Anterior cingulate cortex (tissue), 58 donors: ENCODE measurements around the gene LRP1.

Source experiments
- DNase-seq, 58 donors: peaks; one replicate each; lab custom pipeline; 2025; lab: John Stamatoyannopoulos, UW

The LRP1 gene

GRCh38 chr12:57168058-57168457 lies 39.8 kb downstream of the LRP1 start:
- DNase-seq: peak in 3 of 58 donors; percentile 3 to 39 (median 34)

DNA sequence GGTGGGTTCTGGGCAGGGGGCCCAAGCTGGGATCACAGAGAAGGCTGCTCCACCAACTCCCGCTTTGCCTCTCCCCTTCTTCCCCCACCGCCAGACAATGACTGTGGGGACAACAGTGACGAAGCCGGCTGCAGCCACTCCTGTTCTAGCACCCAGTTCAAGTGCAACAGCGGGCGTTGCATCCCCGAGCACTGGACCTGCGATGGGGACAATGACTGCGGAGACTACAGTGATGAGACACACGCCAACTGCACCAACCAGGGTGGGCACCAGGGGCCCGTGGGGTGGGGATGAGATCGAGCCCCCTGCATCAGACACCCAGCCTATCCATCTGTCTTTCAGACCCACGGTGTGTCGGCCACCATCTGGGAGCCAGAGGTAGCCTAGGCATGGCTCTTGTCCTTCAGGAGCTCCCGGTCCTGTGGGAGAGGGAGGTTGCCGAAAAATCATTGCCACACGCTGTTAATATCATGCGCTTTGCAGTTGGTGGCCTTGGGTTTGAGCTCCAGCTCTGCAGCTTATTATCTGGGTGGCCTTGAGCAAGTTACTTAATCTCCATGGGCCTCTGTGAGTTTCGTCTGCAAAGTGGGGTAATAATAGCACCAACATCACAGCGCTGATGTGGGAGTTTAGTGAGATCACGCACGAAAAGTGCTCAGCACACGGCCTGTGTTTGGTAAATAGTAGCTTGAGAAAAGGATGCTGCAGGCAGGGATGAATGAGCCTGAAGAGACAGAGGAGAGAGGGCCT lies 40.9 kb downstream of the LRP1 start:
- DNase-seq: peak in 5 of 58 donors; percentile 9 to 60 (median 16)

GRCh38 chr12:57169969-57170368 lies 41.7 kb downstream of the LRP1 start:
- DNase-seq: no peak

DNA sequence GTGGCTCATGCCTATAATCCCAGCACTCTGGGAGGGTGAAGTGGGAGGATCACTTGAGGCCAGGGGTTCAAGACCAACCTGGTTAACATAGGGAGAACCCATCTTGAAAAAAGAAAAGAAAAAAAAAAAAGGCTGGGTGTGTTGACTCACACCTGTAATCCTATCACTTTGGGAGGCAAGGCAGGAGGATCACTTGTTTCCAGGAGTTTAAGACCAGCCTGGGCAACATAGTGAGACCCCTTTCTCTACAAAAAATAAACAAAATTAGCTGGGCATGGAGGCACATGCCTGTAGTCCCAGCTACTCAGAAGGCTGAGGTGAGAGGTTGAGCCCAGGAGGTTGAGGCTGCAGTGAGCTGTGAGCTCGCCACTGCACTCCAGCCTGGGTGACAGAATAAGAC lies 42.1 kb downstream of the LRP1 start:
- no peak for DNase-seq

DNA sequence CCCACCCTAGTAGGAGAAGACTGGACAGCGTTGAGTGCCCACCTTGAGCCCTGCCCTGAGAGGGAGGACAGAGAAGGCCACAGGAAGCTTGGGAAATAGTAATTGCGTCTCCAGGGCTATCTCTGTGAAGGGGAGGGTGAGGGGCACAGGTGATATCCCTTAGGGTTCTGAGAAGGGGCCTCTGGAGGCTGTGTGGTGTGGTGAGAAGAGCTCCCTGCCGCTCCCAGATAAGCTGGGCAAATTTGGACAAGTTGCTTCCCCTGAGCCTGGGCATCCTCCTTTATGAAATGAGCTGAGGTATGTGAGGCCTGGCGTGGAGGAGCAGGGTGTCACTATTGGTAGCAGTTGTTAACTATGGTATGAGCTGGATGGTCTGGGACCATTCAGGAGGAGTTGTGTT lies 42.6 kb downstream of the LRP1 start:
- DNase-seq: no peak

GRCh38 chr12:57171668-57172067 lies 43.4 kb downstream of the LRP1 start:
- DNase-seq: no peak

DNA sequence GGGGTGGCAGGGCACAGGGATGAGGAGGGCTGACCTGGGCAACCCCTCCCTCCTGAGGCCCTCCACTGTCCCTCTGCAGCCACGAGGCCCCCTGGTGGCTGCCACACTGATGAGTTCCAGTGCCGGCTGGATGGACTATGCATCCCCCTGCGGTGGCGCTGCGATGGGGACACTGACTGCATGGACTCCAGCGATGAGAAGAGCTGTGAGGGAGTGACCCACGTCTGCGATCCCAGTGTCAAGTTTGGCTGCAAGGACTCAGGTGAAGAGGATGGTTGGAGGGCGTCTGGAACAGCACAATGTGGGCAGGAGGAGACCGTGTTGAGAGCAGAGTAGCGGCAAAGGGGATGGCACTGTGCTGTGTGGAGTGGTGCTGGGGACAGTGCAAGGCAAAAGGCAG lies 44.8 kb downstream of the LRP1 start:
- peak in 1 of 58 donors; percentile 17 for DNase-seq

DNA sequence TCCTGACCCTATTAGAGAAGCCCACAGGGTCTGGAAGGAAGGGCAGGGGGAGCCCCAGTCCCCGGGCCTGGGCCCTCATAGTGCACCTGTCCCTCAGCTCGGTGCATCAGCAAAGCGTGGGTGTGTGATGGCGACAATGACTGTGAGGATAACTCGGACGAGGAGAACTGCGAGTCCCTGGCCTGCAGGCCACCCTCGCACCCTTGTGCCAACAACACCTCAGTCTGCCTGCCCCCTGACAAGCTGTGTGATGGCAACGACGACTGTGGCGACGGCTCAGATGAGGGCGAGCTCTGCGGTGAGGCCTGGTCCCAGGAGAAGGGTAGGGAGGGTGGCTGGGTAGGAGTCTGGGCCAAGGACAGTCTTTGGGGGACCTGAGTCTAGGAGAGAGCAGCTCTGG lies 45.4 kb downstream of the LRP1 start:
- peak in 4 of 58 donors; percentile 8 to 47 (median 15) for DNase-seq

- DNase-seq: peak in 52 of 58 donors; percentile 8 to 86 (median 50)
Observed at GRCh38 chr12:57175428-57176138, 47.3 kb downstream of the LRP1 start.

DNA sequence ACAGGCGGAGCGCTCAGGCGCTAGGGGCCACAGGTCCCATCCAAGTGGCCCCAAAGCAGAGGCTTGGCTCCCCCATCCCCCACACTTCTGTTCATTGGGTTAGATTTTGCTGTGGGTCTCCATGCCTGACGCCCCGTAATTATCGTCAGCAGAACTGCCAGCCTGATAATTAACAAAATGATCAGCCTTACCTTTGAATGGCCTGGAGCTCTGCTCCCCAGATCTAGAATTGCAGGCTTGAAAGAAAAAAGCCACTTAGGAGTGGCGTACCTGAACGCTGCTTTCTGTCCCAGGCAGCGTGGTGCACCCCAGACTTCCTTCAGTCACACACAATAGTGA lies 47.8 kb downstream of the LRP1 start:
- DNase-seq: no peak

DNA sequence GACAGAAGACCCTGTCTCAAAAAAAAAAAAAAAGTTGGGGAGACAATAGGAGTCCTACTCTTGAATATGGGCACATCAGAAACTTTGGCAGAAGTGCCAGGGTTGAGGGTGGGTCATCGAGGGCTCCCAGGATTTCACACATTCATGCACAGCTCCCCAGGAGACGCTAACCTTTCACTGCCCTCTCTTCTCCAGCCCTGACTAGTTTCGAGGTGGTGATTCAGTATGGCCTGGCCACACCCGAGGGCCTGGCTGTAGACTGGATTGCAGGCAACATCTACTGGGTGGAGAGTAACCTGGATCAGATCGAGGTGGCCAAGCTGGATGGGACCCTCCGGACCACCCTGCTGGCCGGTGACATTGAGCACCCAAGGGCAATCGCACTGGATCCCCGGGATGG lies 48.6 kb downstream of the LRP1 start:
- DNase-seq: no peak

- no peak for DNase-seq
Observed at GRCh38 chr12:57177354-57177753, 49.1 kb downstream of the LRP1 start.

- DNase-seq: no peak
Observed at GRCh38 chr12:57178213-57178612, 49.9 kb downstream of the LRP1 start.

DNA sequence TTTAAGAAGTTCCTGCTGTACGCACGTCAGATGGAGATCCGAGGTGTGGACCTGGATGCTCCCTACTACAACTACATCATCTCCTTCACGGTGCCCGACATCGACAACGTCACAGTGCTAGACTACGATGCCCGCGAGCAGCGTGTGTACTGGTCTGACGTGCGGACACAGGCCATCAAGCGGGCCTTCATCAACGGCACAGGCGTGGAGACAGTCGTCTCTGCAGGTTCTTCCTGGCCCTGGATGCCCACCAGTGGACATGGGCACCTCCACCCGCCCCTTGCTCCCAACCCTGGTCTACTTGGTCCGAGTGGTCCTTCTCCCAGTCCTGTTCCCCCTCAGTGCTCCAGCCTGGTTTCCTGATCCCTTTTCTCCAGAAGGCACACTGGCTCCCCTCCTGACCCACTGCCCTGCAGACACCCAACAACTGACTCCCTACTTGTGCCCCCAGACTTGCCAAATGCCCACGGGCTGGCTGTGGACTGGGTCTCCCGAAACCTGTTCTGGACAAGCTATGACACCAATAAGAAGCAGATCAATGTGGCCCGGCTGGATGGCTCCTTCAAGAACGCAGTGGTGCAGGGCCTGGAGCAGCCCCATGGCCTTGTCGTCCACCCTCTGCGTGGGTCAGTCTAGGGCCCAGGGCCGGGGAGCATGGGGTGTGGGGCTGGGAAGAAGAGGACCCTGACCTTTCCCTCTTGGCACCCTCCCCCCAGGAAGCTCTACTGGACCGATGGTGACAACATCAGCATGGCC lies 51.2 kb downstream of the LRP1 start:
- no peak for DNase-seq

- DNase-seq: no peak
Observed at GRCh38 chr12:57180321-57180989, 52.2 kb downstream of the LRP1 start.

DNA sequence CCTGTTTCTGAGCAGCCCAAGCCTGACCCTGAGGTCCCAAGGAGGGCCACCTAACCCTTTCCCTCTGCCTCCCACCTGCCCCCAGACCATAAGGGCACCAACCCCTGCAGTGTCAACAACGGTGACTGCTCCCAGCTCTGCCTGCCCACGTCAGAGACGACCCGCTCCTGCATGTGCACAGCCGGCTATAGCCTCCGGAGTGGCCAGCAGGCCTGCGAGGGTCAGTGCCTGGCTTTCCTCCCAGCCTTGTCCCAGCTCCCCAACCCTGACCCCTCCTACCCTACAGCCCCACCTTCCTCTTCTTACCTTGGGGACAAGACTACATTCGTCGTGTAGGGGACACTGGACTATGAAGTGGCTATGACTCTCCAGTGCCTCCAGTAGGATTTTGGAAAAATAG lies 52.8 kb downstream of the LRP1 start:
- no peak for DNase-seq

DNA sequence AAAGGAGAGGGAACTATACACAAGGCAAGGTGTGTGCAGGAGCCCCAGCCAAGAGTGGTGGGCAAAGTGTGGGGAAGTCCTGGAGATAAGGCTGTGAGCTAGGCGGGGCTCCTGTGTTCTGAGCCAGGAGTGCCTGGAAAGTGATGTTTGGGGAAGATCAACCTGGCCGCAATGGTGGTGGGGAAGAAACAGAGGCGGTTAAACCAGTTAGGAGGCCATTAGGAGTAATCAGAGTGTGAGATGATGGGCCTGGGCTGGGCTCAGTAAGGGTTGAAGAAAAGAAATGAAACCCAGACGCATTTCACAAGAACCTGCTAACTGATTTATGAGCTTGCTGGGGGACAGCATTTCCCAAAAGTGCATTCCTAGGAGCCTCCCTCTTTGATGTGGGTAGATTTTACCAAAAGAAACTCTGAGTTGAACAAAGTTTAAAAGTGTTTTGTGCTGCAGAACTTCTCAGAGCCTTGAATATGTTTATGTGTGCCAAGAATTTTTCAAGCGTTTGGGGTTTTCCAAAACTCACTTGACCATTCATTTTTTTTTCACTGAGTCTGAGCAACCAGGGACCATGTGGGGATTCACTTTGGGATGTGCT lies 53.4 kb downstream of the LRP1 start:
- no peak for DNase-seq

DNA sequence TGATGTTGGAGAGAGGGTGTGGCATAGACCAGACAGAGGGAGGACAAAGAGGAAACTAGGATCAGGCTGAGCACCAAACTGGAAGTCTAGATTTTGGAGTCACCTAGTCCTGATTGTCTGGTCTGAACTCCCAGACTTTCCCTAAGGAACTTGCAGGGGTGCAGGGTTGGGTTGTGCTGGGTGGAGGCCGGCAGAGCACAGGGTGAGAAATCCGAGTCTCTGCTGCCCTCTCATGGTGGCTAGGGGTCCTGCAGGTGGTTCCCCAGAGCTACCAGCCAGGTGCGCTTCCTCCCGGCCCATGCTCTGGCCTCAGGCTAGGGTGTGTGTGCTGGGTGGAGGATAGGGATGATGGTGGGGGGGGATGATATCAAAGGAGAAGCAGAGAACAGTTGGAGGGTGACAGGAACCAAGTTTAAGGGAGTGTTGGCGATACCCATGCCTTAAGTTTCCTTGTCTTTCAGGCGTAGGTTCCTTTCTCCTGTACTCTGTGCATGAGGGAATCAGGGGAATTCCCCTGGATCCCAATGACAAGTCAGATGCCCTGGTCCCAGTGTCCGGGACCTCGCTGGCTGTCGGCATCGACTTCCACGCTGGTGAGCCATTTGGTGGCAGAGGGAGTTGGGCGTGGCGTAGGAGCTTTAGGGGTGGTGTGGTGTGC lies 54.8 kb downstream of the LRP1 start:
- DNase-seq: peak in 47 of 58 donors; percentile 9 to 68 (median 31)

GRCh38 chr12:57183939-57184725 lies 55.8 kb downstream of the LRP1 start:
- DNase-seq: no peak
